Heart left ventricle (tissue), 16 donors: ENCODE results near the gene NFIB. TPM values are rescaled to one million over a fixed set of nuclear protein-coding genes. Genes with fewer than 3 reads are reported as not detected.

Source experiments
- ATAC-seq, 4 donors: fragments of 200-7000 bp; cut with Tn5 transposase; one replicate each; pipeline ENCODE4 v1.9.1; 2020 to 2022; ENCODE audit warnings: moderate library complexity in 4 of 4, mild to moderate bottlenecking in 3 of 4, moderate number of reproducible peaks in 1 of 4
- DNase-seq, 5 donors: peaks; one replicate each; pipeline ENCODE4 v3.0.0-alpha.2; 2020
- H3K27ac ChIP-seq, 12 donors: fragments of 200-600 bp; sonication (generic) in 4 of 12; one replicate each; pipeline versions ENCODE4 v1.5.0 to v1.8.0; 2016 to 2022; ENCODE audit warnings: mild to moderate bottlenecking in 2 of 12
- H3K27me3 ChIP-seq, 9 donors: fragments of 200-600 bp; sonication (generic) in 2 of 9; one replicate each; pipeline versions ENCODE4 v1.5.1 to v1.8.0; 2016 to 2022; ENCODE audit warnings: mild to moderate bottlenecking in 3 of 9
- H3K36me3 ChIP-seq, 9 donors: fragments of 200-600 bp; sonication (generic) in 2 of 9; one replicate each; pipeline versions ENCODE4 v1.5.0 to v1.8.0; 2018 to 2022; ENCODE audit warnings: mild to moderate bottlenecking in 2 of 9
- H3K4me1 ChIP-seq, 12 donors: fragments of 200-600 bp; sonication (generic) in 4 of 12; one replicate each; pipeline versions ENCODE4 v1.5.0 to v1.8.0; 2016 to 2022; ENCODE audit warnings: mild to moderate bottlenecking in 3 of 12
- H3K4me3 ChIP-seq, 12 donors: fragments of 200-600 bp; sonication (generic) in 4 of 12; one replicate each; pipeline versions ENCODE4 v1.5.0 to v1.8.0; 2017 to 2022; ENCODE audit warnings: mild to moderate bottlenecking in 9 of 12, moderate library complexity in 4 of 12
- H3K9me3 ChIP-seq, 12 donors: fragments of 200-600 bp; sonication (generic) in 4 of 12; one replicate each; pipeline versions ENCODE4 v1.5.0 to v1.8.0; 2016 to 2022; ENCODE audit warnings: mild to moderate bottlenecking in 1 of 12
- POLR2A ChIP-seq, 2 donors: fragments of 450-650 bp; IDR thresholded peaks; one replicate each; pipeline ENCODE4 v1.6.1; 2017; ENCODE audit warnings: antibody characterized with exemption in 2 of 2, mild to moderate bottlenecking in 2 of 2, moderate library complexity in 2 of 2
- WGBS, 4 donors: extraction: QIAGEN DNeasy Blood & Tissue Kit in 2 of 4; methylation state at CpG; one replicate each; pipeline versions ENCODE4 v1.1.5 to v1.1.7; 2013 to 2018; 5-methylcytosine and 5-hydroxymethylcytosine counted together
- intact Hi-C, 10 donors: fragments of 100-400 bp; cut with DNase I; formaldehyde crosslinking; loops; one replicate each; pipeline versions ENCODE4 v1.11.1 to v1.14.2; 2022
- polyA plus RNA-seq, 2 donors: library from polyadenylated mRNA; stranded (reverse); fragments of 200-250 nt; gene quantifications; one replicate each; pipeline ENCODE4 v1.2.3, GENCODE V29; 2013
- total RNA-seq, 9 donors: library from RNA; depleted of rRNA in 2 of 9; stranded (reverse); fragments of >200 nt in 2 of 9; fragmentation: NEBNext Ultra II Directional in 3 of 9; extraction: Animal tissue kit (Norgen Biotek cat#: 25700) in 3 of 9; gene quantifications; one replicate each; pipeline versions ENCODE4 v1.1.0 to v1.2.4, GENCODE V29; 2016 to 2023
- TF ChIP-seq, protein P1 (sequence below), 12 donors: fragments of 200-600 bp; sonication (generic) in 4 of 12; IDR thresholded peaks; one replicate each; pipeline versions ENCODE4 v1.5.0 to v1.8.0; 2018 to 2022; ENCODE audit warnings: antibody characterized with exemption in 12 of 12, mild to moderate bottlenecking in 5 of 12
- donor health status: ischemic (EF 13 %, LVEDD 7.1; RV severe dilation, severe dysfunction).
- donor health status: healthy with polysubstance abuse.
- donor health status: DM: no; HTN: yes; CAD: no.
- donor health status: DM: no; HTN: no; CAD: no.
- donor health status: ischemic (EF 25% LVEDD 6.9; RV normal size, moderate dysfunction).
- donor health status: ischemic (EF 25% LVEDD 5.7; RV mildly dilated, moderate dysfunction).
- donor health status: healthy.
- donor health status: DM: yes; HTN: yes; CAD: no.
- donor health status: ischemic (EF 35%, LVEDD 5.7; RV mildly dilated, moderate dysfunction).
- donor health status: nonischemic (EF 11% LVEDD 7.7; RV severe dilation, severe dysfunction).
- donor health status: DM: yes; HTN: yes; CAD: no.
- donor health status: PGD.
- donor health status: ischemic (EF 29% LVEDD 5.4; RV normal size, mild dysfunction).
- donor health status: nonischemic (EF 23%, LVEDD 6.1; RV moderate dilation, normal function).

NFIB gene
- total and polyA plus RNA-seq, 11 donors, result 24.5 to 148 (median 98.2) TPM

DNA sequence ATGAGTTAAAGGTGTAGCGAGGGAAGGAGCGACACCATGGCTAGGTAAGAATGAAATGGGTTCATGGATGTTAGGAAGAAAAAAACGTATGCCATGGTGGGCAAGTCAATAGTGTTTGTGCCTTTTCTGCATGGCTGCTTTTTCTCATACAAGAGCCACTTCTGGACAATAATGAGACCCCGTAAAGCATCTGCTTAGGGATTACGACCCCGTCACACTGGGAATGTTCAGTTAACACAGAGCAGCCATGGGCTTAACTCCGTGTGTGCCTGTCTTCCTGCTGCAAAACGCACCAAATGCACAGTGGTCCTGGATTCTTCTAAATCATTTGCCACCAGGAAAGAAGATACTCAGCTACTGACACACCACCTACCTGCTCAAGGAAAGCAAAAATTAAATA is 81.8 kb downstream of the NFIB start:
- peaks cover 0 to 7% (median 0%) of the 10 kb centered on the region in 9 donors for H3K36me3 ChIP-seq
- no peak overlapping the region for H3K27ac ChIP-seq
- 70 to 80% (median 74%) methylated on average over 8 of the region's 8 CpGs for WGBS, 4 donors
- H3K4me1 ChIP-seq, result peaks cover 4 to 67% (median 28%) of the 10 kb centered on the region in 12 donors
- no peak for DNase-seq
- H3K9me3 ChIP-seq, result no peaks in the 10 kb centered on the region
- H3K27me3 ChIP-seq, result no peaks in the 10 kb centered on the region
- no peak for TF ChIP-seq POLR2A (IDR thresholded peaks at IDR 0.05)
- TF ChIP-seq, protein P1, sequence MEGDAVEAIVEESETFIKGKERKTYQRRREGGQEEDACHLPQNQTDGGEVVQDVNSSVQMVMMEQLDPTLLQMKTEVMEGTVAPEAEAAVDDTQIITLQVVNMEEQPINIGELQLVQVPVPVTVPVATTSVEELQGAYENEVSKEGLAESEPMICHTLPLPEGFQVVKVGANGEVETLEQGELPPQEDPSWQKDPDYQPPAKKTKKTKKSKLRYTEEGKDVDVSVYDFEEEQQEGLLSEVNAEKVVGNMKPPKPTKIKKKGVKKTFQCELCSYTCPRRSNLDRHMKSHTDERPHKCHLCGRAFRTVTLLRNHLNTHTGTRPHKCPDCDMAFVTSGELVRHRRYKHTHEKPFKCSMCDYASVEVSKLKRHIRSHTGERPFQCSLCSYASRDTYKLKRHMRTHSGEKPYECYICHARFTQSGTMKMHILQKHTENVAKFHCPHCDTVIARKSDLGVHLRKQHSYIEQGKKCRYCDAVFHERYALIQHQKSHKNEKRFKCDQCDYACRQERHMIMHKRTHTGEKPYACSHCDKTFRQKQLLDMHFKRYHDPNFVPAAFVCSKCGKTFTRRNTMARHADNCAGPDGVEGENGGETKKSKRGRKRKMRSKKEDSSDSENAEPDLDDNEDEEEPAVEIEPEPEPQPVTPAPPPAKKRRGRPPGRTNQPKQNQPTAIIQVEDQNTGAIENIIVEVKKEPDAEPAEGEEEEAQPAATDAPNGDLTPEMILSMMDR (IDR thresholded peaks at IDR 0.05), result no peak
- no peak for ATAC-seq
- no peak overlapping the region for H3K4me3 ChIP-seq
- intact Hi-C loops, result loop anchor here in 1 of 10 donors (10.0 kb wide), 1 partner anchor 47 kb away; no protein-coding TSS in a partner anchor

DNA sequence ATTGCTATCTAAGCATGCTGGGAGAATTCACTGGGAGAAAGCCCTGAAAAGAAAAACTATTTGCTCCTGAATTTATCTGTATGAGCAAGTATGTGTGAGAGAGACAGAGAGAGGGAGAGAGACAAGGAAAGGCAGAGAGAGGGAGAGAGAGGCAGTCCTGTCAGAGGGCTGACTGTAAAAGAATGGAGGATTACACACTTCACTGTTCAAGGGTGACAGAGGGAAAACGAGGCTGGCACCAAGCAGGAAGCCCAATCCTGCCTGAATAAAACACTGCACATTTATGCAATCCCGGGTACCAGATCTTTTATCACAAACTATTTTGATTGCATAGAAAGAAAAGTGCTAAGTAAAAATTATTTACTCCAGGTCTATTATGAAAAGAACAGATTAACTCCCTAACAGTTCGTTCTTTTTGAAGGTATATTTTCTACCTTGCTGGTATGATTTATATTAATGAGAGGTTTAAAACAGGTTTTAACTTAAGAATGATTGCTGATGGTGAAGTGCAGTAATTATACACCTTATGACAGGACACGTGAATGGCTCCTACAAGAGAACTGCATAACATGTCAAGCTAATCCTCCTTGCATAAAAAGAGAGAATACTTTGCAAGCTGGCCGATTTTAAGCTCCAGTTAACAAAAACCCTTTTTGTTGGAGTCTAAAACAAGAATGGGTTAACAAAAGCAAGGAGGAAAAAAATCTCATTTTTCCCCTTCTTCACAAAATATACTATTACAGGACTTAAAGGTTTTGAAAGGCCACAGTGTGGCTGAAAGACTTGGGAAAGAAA is 82.5 kb downstream of the NFIB start:
- intact Hi-C loops, result loop anchor here in 1 of 10 donors (10.0 kb wide), 1 partner anchor 47 kb away; no protein-coding TSS in a partner anchor
- WGBS, 4 donors, result 51 to 57% (median 55%) methylated on average over 5 of the region's 5 CpGs

DNA sequence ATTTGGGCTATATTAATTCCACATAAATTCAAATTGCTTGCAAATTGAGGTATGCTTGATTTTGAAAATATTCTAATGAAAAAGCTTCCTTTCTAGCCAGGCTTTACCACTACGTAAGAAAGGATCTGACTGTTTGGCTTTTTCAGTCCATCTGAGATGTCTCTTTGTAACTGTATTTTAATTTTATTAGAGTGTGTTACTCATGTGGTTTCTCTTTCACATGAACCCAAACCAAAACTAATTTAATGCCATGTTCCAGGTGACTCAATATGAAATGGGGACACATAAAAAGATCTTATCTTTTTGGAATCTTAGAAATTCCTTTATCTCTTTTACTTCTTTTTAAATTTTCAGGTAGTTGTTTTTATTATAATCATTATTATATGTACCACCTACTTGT is 85.3 kb downstream of the NFIB start:
- H3K4me3 ChIP-seq, result no peak overlapping the region
- peaks cover 0 to 55% (median 14%) of the 10 kb centered on the region in 12 donors for H3K4me1 ChIP-seq
- intact Hi-C loops, result no loop called here
- 84 to 93% (median 85%) methylated on average over 1 of the region's 1 CpG for WGBS, 4 donors
- peaks cover 0 to 18% (median 0%) of the 10 kb centered on the region in 9 donors for H3K36me3 ChIP-seq
- no peaks in the 10 kb centered on the region for H3K27me3 ChIP-seq
- no peak for DNase-seq
- H3K27ac ChIP-seq, result no peak overlapping the region
- no peak for ATAC-seq
- TF ChIP-seq POLR2A (IDR thresholded peaks at IDR 0.05), result no peak
- TF ChIP-seq, protein P1 (IDR thresholded peaks at IDR 0.05), result no peak
- H3K9me3 ChIP-seq, result no peaks in the 10 kb centered on the region

More for the DNA sequence above, 82.5 kb downstream of the NFIB start:
- ATAC-seq, result peak in 2 of 4 donors; percentile 32 to 41
- Histone ChIP-seq H3K27me3 (no peaks in the 10 kb centered on the region), H3K36me3 (peaks cover 0 to 8% (median 0%) of the 10 kb centered on the region in 9 donors), H3K4me3 (no peak overlapping the region), H3K4me1 (peaks cover 0 to 63% (median 21%) of the 10 kb centered on the region in 12 donors), H3K9me3 (no peaks in the 10 kb centered on the region), H3K27ac (no peak overlapping the region)
- TF ChIP-seq, protein P1 (IDR thresholded peaks at IDR 0.05), result no peak
- TF ChIP-seq POLR2A (IDR thresholded peaks at IDR 0.05), result no peak
- DNase-seq, result no peak

DNA sequence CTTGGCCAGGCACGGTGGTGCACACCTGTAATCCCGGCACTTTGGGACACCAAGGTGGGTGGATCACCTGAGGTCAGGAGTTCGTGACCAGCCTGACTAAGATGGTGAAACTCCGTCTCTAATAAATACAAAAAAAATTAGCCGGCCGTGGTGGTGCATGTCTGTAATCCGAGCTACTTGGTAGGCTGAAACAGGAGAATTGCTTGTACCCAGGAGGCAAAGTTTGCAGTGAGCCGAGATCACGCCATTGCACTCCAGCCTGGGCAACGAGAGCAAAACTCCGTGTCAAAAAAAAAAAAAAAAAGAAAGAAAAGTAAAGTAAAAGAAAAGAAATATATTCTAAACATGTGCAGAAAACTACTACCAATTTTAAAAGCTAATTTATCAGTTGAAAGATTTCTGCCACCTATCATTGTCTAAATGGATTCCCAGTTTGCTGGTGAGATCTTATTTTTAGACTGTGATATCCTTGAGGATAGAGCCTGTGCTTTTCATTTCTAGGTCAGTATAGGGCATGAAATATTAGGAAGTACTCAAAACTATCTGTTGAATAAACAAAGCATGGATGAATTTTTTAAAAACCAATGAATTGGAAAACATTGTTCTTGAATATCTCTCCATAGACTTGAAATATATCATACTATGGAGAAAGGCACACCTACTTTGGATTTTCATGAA is 86.9 kb downstream of the NFIB start:
- peak overlapping the region in 2 of 12 donors; percentile 19 to 21 for H3K27ac ChIP-seq
- H3K27me3 ChIP-seq, result no peaks in the 10 kb centered on the region
- ATAC-seq (no peak), DNase-seq (no peak)
- no peaks in the 10 kb centered on the region for H3K9me3 ChIP-seq
- no peak overlapping the region for H3K4me3 ChIP-seq
- 75 to 91% (median 84%) methylated on average over 11 of the region's 11 CpGs for whole genome bisulfite sequencing, 4 donors
- intact Hi-C loops, result no loop called here
- TF ChIP-seq POLR2A (IDR thresholded peaks at IDR 0.05), result no peak
- TF ChIP-seq, protein P1 (IDR thresholded peaks at IDR 0.05), result no peak
- H3K4me1 ChIP-seq, result peaks cover 0 to 57% (median 21%) of the 10 kb centered on the region in 12 donors
- H3K36me3 ChIP-seq, result peaks cover 0 to 15% (median 0%) of the 10 kb centered on the region in 9 donors
